T-helper 1 cell (primary cell): ENCODE results near the gene MIA2.
"Not testable (repeated sequence)": the region's sequence is repeated elsewhere in the genome, so short reads cannot be mapped to it uniquely, and the experiment has no call there.

Source experiments
- DNase-seq, 5 donors: peaks; one replicate each; pipeline ENCODE4 v3.0.0-alpha.2; 2012 to 2020
- total RNA-seq, 4 donors: gene quantifications; one replicate each; lab custom pipeline; 2026; lab: John Stamatoyannopoulos, UW

The MIA2 gene, protein sequence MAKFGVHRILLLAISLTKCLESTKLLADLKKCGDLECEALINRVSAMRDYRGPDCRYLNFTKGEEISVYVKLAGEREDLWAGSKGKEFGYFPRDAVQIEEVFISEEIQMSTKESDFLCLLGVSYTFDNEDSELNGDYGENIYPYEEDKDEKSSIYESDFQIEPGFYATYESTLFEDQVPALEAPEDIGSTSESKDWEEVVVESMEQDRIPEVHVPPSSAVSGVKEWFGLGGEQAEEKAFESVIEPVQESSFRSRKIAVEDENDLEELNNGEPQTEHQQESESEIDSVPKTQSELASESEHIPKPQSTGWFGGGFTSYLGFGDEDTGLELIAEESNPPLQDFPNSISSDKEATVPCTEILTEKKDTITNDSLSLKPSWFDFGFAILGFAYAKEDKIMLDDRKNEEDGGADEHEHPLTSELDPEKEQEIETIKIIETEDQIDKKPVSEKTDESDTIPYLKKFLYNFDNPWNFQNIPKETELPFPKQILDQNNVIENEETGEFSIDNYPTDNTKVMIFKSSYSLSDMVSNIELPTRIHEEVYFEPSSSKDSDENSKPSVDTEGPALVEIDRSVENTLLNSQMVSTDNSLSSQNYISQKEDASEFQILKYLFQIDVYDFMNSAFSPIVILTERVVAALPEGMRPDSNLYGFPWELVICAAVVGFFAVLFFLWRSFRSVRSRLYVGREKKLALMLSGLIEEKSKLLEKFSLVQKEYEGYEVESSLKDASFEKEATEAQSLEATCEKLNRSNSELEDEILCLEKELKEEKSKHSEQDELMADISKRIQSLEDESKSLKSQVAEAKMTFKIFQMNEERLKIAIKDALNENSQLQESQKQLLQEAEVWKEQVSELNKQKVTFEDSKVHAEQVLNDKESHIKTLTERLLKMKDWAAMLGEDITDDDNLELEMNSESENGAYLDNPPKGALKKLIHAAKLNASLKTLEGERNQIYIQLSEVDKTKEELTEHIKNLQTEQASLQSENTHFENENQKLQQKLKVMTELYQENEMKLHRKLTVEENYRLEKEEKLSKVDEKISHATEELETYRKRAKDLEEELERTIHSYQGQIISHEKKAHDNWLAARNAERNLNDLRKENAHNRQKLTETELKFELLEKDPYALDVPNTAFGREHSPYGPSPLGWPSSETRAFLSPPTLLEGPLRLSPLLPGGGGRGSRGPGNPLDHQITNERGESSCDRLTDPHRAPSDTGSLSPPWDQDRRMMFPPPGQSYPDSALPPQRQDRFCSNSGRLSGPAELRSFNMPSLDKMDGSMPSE (N-terminal part only)
- 46.5 to 71.1 (median 57.0) reads per million in 4 donors for total RNA-seq

GRCh38 chr14:39233680-39234326 lies at the start of gene MIA2:
MIA2 (plus strand) TSS chr14:39233915; CDS start chr14:39234115, 200 bp downstream.
- no peak for DNase-seq

GRCh38 chr14:39184628-39185255 lies 49.0 kb upstream of the MIA2 start:
- DNase-seq: no peak

DNA sequence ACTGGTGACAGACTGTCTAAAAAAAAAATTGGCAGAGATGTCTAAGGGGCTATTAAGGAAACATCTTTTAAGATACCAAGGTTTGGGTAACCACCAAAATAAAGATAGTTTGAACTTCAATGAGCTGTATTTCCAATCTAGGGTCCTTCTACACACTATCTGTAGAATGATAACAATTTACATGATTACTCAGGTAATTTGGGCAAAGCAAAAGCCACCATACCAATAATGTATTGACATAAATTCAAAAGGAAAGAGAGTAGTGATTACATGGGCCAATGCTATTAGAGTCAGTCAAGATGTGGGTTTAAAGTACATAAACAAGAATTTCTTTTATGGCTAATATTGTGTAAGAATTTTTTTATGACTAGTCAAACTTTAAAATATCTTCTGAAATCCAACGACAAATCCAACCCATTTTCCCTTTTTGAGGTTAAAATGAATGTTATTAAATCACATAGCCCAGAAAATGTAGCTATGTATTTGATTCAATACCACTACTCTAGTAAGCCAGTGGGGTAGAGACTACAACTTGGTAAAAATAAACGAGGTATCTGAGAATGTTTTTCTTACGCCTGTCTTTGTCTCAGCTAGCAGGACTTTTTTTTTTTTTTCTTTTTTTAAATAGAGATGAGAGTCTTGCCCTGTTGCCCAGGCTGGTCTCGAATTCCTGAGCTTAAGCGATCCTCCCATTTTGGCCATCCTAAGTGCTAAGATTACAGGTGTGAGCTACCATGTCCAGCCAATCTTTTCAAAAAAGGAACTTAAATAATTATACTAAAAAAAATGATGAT lies 48.3 kb upstream of the MIA2 start:
- no peak for DNase-seq

DNA sequence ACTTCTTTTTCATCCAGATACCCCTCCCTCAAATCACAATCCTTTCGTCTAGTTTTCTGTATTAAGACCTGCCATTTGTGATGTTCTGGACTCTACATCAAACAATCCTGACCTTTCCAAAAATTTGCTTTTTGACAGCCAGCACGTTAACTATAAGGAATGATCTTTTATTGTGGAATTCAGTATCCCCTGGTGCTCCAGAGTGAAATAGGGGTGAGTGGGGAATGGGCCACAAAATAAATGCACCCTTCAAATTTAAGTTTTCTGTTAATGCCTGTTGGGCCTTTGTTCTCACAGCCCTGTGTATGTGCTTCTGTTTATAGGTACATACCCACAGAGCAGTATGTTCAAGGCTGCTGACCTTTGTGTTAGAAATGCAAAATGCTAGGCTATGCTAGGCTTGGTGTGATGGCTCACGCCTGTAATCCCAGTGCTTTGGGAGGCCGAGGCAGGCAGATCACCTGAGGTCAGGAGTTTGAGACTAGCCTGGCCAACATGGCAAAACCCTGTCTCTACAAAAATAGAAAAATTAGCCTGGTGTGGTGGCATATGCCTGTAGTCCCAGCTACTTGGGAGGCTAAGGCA lies 46.7 kb upstream of the MIA2 start:
- DNase-seq: no peak

DNA sequence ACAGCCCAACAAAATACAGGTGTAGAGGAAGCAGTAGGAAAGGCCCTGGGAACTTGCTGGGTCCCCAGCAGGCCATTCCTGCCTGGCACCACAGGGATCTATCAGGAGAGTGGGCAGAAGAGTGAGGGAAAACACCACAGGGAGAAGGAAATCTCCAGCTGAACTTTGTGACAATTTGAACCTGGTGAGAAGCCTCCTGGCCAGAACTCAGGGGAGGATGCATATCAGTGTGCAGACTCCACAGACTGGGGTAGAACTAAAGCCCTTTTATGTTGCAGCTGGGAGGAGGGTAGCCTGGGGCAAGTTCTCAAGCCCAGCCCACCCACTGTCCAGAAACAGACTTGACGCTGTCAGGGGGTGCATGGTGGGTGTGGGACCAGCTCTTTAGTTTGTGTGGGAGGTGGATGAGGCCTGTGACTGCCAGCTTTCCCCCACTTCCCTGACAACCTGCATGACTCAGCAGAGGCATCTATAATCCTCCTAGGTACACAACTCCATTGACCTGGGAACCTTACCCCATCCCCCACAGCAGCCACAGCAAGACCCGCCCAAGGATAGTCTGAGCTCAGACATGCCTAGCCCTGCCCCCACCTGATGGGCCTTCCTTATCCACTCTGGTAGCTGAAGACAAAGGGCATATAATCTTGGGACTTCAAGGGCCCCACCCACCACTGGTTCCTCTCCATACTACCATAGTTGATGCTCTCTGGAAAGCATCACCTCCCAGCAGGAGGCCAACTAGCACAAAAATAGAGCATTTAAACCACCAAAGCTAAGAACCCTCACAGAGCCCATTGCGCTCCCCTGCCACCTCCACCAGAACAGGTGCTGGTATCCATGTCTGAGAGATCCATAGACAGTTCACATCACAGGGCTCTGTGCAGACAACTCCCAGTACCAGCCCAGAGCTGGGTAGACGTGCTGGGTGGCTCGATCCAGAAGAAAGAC lies 29.8 kb upstream of the MIA2 start:
- DNase-seq: no peak

DNA sequence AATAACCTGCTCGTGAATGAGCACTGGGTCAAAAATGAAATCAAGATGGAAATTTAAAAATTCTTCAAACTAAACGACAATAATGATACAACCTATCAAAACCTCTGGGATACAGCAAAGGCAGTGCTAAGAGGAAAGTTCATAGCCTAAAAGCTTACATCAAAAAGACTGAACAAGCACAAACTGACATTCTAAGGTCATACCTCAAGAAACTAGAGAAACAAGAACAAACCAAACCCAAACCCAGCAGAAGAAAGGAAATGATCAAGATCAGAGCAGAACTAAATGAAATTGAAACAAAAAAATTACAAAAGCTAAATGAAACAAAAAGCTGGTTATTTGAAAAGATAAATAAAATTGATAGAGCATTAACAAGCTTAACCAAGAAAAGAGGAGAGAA lies 26.3 kb upstream of the MIA2 start:
- DNase-seq: peak in 1 of 5 donors; percentile 36

- DNase-seq: no peak
Measured at GRCh38 chr14:39211109-39211741, 22.5 kb upstream of the MIA2 start.

DNA sequence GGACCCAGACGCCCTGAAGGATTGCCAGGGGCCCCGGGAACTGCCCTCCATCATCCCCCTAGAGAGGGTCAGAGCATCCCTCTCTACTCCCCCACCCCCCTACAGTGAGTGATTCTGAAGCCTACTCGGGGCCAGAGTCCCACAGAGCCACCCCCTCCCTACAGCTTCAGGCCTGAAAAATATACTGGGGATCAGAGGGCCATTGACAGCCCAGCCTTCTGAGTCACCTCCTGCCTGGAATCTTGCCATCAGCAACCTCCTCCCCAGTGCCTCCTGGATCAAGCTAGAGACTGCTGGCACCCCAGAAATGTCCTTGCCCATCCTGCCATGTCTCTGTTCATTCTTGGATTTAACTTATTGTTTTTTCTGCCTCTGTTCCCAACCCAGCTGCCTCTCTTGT lies 21.7 kb upstream of the MIA2 start:
- no peak for DNase-seq

DNA sequence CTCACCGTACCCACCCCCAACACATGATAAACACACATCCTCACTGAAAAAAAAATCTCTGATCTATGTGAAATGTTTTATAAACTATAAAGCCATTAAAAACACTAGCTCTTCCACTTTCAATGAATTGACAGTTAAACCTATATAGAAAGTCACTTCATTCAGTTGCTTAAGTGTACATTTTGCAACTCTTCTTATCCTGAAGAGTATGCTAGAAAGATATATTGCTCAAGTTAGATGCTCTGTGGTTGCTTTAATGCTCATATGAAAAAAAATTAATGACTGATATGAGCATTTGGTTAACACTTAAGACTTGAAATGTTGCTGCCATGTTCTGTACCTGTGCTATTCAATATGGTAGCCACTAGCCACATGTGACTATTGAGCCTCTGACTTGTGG lies 21.0 kb upstream of the MIA2 start:
- no peak for DNase-seq

- no peak for DNase-seq
Measured at GRCh38 chr14:39217214-39217879, 16.4 kb upstream of the MIA2 start.

DNA sequence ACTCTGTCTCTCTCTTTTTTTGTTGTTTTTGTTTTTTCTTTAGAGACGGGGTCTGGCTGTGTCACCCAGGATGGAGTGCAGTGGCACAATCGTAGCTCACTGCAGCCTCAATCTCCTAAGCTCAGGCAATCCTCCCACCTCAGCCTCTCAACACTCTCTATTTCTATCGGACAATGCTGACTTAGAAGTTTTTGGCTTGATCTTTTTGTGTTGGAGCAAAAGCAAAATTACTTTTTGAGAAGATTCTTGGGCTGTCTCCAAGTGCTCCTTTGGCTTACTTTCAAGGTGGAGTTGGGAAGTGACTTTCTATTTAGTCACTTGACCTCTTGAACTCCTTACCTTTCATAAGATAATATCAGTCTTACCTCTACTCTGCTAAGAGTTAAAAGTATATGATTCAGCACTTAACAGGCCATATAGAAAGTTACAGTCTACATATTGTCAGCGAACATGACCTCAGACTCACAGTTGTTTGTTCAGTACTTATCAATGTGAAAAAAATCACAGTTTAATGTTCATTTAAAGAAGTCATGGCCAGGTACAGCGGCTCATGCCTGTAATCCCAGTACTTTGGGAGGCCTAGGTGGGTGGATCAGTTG lies 15.4 kb upstream of the MIA2 start:
- no peak for DNase-seq

GRCh38 chr14:39219075-39219499 lies 14.6 kb upstream of the MIA2 start:
- DNase-seq: no peak

DNA sequence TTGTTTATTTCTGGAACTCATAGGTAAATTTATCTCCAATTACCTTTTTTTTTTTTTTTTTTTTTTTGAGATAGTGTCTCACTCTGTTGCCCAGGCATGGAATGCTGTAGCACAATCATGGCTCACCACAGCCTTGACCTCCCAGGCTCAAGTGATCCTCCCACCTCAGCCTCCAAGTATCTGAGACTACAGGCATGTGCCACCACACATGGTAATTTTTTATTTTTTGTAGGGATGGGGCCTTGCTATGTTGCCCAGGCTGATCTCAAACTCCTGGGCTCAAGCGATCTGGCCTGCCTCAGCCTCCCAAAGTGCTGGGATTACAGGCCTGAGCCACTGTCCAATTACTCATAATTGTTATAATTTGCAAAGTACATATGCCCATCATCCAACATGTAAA lies 13.2 kb upstream of the MIA2 start:
- DNase-seq: not testable (repeated sequence)

DNA sequence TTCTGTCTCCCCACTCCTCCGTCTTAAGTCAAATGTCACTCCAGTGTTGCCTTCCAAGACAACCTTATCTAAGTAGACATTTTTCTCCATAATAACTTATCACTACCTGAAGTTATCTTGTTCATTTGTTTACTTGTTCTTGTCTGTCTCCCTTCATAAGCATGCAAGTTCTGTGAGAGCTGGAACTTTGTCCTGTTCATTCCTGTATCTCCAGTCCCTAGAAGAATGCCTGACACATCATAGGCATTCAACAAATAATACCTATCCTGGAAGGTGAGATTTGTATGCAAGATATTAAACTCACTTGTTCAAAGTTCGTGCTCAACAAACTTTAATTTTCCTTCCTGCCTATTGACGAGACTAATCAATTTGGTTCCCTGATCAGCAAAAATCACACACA lies 5.7 kb upstream of the MIA2 start:
- DNase-seq: no peak

DNA sequence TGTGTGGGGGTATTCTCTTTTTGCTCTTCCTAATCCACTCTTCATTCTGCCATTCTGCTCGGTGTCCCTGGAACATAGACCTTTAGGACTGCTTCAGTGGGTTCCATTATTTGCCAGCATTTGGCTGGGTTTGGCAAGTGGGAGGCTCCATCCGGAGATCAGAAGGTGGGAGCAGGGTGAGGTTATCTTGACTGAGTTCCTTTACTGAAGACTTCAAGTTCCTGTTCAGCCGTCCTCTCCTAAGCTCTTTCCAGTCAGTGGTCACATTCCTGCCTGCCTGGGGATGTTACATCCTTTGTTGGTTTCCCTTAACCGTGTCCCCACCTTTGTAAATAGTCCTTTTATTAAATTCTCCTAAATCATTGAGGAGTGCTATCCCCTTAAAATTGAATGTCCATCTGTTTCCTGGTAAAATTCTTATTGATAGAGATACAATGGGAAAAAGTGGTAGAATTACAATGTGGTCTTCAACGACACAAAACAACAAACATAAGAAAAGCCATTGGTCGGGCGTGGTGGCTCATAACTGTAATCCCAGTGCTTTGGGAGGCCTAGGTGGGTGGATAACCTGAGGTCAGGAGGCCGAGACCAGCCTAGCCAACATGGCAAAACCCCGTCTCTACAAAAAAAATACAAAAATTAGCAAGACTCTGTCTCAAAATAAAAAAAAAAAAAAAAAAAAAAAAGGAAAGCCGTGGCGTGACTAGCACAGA lies 5.0 kb upstream of the MIA2 start:
- no peak for DNase-seq

GRCh38 chr14:39229222-39229543 lies 4.5 kb upstream of the MIA2 start:
- peak in 2 of 5 donors; percentile 4 to 97 for DNase-seq

- no peak for DNase-seq
Measured at GRCh38 chr14:39229601-39230110, 4.1 kb upstream of the MIA2 start.
